Inflammatory macrophage (primary cell): ENCODE data around the gene SPRY2.
"Not testable (repeated sequence)": the region's sequence is repeated elsewhere in the genome, so short reads cannot be mapped to it uniquely, and the experiment has no call there.

Experiments
- DNase-seq, 2 donors: peaks; one replicate each; pipeline ENCODE4 v3.0.0-alpha.2; 2020 to 2022

Gene SPRY2

DNA sequence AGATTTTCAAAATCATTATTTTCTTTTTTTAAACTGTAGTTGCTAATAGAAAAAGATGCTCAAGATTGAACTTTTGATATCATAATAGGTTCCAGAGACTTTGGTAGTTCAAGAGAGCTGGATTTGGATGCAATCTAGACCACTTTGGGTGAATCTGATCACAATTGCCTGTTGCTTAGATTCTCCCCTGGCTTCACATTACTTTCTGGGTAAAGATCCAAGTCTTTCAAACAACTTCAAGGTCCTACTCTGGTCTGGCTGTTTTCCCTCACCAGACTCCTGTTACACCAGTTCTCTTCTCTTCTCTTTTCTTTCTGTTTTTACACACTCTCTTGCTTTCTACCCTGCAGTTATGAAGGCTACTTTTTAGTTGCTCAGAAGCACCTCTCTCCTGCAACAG lies 7.4 kb upstream of the SPRY2 start:
- DNase-seq, result no peak

DNA sequence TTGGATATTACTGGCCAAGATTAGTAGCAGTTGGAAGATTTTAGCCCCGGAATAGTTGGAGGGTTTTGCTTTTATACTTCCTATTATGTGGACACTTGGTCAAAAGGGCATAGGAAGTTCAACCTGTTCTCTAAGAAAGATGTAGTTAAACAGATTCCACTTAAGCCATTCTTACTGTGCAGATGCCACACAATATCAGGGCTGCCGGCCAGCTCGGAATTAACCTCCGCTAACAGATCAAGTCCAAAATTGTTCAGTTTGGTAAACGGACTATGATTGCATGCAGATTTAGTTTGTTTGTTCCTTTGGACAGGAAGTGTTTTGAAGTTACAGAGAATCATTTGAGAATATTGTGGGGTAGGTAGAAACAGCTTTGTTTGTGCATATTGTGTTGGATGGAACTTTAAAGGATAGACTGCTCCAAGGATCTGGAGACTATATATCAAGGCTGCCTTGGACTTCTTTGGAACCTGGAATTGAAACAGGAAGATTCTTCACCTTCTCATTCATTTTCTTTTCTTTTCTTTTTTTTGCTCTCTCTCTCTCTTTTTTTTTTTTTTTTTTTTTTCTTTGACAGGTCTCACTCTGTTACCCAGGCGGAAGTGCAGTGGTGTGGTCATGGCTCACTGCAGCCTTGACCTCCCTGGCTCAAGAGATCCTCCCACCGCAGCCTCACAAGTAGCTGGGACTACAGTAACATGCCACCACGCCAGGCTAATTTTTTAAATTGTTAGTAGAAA lies 5.0 kb upstream of the SPRY2 start:
- DNase-seq, result no peak

DNA sequence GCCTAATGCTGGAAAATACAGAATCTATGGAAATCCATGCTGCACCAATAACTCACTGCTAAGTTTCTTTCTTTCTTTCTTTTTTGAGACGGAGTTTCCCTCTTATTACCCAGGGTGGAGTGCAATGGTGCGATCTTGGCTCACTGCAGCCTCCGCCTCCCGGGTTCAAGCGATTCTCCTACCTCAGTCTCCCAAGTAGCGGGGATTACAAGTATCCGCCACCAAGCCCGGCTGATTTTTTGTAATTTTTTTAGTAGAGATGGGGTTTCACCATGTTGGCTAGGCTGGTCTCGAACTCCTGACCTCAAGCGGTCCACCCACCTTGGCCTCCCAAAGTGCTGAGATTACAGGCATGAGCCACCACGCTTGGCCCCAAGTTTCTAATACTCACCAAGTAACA lies 3.1 kb upstream of the SPRY2 start:
- DNase-seq, result not testable (repeated sequence)

DNA sequence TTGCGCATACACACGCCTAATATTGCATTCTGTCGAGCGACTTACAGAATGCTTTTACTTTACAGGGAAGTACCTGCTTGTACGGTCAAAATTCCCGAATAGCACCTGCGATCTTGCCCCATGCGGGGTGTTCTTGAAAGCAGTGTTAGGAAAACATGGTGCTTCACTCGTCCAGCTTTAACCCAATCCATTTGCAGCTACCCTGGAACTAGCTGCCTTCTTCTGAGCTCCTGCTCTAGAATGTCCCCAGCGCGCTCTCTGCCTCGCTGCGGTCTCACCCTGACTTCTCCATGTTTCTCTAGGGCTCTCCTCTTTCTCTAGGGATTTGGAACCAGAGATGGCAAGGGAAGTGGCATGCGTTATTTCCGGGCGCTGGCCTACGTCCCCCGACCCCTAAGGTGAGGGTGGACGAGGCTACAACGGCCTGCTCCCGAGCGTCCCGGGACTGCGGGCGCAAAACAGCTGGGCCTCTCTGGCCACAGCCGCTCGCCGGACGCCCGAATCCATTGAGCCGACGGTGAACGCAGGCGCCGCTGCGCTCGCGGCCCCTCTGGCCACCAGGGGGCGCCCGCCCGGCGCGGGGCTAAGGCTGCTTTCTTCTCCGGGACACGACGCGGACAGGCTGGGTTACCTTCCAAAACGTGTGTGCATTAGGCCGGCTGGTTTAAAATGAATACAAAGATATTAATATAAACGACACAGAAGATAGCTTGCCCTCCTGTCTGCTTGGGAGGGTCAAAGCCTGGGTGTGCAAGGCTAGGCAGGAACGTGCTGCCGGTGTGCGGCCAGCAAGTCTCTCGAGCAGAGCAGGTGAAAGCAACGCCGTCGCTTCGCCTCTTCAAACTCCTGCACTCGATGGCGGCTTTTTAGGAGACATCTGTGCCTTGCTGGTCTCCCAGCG lies 1.8 kb upstream of the SPRY2 start:
- DNase-seq, result peak; percentile 77 to 81

DNA sequence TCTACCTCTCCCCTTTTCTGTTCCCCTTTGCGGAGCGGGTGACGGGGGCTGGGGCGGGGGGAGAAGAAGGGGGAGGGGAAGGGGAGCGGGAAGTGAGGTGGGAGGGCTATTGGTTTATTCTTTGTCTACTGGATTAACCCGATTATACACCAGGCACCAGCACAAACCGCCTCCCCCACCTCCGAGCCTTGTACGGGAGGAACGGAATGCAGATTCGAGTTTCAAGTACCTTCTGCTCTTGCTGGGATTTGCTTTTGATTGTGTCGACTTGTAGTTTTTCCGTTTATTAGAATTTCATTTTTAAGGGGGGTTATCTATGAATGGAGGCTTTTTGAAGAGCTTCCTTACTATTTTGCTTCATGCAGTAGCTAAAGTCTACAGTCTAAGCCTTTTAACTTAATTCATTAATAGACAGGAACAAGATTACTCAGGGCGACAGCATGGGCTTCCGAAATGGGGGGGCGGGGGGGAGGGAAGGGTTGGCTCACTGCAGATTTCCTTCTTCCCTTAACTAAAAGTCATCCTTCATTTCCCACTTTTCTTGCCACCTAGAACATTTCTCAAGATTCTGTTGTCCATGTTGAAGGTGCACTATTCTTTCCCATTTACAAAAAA lies 937 bp upstream of the SPRY2 start:
- DNase-seq, result peak in 1 of 2 donors; percentile 48

DNA sequence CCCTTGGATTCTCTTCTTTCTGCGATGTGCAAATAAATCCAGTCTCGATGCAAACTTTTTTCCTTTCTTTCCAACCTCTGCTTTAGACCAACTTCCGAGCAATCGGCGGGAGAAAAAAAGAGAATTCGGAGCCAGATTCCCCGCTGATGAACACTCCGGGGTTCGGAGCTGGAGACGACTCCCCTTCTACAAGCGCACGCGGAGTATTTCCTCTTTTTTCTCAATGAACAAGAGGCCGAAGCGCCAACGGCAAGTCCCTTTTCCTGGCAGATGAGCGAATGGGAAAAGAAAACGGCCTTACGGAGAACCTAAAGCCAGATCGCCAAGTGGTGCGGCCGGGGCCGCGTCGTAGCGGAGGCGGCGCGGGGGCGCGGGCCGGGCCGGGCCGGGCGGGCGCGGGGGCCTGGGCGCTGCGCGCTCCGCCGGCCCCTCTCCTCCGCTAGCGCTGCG lies 250 bp downstream of the SPRY2 start:
- peak; percentile 87 to 91 for DNase-seq

DNA sequence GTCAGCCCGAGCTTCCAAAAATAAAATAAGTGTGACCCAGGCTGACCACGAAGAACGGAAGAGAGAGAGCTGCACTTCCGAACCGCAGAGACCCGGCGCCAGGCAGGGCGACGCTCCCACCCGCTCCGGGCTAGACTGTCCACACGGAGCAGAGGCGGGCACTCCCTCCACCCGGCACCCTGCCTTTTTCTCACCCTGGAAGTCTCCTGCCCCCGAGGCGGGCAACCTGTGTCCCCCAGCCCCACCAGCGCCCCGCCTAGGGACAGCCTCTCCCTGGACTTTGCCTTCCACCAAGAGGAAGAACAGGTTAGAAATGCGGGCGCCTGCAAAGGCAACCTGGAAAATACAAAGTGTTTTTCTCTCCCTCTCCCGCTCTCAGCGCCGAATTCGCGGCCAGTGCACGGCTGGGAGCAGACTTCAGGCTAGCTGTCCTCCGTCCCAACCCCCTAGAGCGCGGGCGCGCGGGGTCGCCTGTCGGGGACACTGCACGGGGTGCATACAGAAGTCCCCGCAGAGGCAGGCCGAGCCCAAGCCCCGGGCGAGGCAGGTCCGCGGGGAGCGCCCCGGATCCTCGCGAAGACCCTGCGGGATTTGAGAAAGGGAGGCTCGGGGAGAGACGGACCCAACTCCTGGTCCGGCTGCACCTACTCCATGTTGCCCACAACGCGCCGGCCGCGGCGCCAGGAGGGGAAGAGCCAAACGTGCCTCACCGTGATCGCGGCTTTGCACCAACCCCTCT lies 845 bp downstream of the SPRY2 start:
- peak; percentile 30 to 51 for DNase-seq

DNA sequence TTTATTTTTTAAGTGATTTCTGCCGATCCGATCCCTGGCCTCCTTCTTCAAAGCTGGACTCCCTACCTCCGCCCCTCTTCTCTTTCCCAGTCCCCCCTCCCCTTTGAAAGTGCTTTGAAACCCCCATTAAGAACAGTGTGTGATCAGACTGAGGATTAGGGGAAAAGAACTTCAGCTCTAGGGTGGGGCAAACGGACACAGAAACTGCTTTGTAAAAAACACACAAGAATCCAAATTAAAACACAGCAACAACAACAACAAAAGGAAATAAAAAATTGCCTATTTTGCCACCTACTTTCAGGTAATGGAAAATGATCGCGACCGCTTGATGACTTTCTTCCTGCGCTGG lies 1.4 kb downstream of the SPRY2 start:
- DNase-seq, result no peak

DNA sequence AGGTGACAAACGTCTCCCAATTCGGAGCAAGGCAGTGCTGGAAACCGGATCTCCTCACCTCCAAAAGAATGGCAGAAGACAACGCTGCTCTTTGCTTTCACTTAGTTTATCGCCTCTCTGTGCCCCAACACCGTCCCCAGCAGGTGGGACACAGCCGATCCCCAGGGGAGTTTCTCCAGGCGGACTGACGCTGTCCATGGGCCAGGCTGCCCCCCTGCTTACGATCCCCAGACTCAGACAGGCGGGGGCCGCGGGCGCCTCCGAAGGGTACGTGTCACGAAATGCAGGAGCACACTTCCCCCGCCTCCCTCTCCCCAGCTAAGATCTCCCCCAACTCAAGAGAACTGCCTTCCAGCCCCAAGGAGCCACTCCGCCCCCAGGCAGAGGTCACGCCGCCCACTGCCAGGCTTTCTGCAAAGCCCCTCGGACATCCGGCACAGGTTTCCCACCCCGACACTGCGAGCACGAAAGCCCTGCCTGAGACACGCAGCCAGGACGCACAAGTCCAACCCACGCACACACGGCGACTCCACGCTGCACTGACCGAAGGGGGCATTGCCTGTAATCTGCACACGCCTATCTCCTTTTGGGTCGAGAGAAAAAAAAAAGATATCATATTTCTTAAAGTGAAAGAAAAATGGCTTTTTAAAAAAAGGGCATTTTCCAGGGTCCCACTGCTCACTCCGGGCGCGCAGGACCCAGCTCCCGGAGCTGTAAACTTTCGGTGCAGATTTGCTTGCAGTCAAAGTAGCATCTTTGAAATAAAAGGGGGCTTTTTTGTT lies 2.0 kb downstream of the SPRY2 start:
- DNase-seq, result peak; percentile 82 to 94

DNA sequence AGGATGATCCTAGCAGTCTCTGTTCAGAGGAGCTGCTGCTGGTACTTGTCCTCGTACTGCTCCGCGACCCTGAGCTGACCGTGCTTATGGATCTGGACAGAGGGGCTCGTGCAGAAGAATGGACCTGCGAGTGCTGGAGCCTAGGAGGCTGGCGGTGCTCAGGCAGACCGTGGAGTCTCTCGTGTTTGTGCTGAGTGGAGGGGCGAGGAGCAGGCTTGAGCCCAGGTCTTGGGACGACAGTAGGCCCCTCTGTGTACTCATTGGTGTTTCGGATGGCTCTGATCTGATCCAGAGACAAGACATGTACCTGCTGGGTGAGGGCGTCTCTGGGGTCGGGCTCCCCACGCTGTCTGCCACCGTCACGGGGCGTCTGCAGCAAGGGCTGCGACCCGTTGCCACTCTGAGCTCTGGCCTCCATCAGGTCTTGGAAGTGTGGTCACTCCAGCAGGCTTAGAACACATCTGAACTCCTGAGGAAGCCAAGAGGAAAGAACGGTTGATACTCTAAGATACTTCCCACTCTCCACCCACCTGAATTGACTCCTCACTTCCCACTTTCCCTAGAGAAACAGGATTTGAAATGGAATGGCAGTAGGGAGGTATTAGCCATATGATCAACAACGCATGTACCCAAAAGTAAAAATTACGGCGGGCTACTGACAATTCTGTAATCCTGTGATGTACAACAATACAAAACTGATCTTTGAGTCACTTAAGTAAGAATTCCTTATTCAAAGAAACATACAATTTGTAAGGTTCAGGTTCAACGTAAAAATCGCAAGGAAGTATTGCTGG lies 3.4 kb downstream of the SPRY2 start:
- peak; percentile 36 to 57 for DNase-seq

DNA sequence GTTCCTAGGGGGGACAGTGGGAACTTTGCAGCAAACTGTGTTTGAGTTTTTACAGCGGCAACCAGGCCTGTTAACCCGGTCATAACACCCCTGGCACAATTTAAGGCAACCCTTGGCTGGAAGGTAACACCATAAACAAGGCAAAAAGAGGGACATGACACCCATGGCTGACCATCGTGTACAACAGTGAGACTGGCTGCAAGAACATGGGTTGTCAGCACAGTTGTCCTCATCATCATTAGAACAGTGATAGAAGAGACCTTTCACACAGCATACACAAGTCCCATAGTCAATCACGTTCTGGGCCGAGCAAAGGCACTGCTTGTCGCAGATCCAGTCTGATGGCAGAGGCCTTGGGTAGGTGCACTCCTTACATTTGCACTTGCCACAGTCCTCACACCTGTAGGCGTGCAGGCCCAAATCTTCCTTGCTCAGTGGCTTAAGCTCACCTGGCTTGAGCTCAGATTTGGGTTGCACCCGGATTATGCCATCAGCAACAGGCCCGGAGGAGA lies 4.1 kb downstream of the SPRY2 start:
- no peak for DNase-seq

DNA sequence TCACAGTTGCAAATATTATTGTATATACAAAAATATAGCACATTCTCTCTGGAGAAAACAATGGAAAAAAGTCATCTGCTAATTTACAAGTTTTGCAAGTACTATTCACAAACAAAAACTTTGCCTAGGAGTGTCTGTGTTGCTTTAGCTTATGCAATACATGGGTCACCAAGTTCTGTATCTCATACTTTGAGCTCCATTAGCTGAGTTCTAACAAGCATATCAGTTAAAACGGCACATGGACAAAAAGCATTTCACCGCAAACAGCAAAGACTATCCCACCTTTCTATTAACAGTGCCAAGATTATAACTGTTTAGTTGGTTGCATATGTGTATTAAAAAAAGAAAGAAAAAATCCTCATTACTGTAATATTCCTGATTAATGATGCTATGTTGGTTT lies 4.6 kb downstream of the SPRY2 start:
- peak in 1 of 2 donors; percentile 34 for DNase-seq

DNA sequence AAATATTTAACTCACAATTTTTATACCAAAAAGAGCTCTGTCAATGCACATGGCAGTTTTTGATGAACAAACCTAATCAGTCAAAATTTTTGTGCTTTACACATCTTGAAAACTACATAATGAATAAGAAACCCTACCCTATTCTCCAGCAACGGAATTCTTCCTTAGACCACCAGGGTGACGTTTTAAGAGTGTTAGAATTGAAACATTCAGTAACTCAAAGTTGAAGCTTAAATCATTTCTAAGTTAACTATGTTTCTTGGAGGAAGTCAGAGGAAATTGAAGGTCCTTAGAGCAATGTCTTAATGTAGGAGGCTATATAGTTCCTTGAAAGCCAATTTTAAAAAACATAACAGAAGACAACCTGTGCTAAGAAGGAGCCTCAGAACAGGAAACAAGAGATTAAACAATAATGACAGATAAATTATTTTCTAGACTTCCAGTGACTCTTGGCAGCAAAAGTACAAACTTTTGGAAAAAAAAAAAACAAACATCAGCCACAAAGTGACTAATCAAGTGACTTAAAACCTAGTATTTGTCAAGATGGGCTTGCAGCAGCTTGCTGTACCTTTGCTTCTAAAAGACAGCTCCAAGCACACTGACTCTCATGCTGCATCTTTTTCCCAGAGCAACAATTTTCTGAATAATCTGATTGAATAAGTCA lies 6.2 kb downstream of the SPRY2 start:
- DNase-seq, result peak in 1 of 2 donors; percentile 18

DNA sequence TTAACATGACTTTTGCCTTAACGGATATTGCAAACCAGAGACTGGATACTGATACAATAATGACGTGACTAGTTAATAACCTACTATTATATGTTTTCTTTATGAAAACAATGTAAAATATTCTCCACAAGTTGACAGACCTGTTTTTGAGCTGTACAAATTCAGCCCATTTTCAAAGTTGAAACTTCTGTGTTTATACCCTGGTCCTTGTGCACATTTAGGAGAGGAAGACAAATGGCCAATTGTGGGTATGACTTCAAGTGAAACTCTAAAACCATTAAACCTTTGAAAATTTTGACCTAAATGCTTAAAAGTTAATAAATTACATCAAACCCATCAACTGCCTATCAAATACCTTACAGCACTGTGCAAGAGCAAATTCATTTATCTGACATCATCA lies 8.9 kb downstream of the SPRY2 start:
- no peak for DNase-seq

DNA sequence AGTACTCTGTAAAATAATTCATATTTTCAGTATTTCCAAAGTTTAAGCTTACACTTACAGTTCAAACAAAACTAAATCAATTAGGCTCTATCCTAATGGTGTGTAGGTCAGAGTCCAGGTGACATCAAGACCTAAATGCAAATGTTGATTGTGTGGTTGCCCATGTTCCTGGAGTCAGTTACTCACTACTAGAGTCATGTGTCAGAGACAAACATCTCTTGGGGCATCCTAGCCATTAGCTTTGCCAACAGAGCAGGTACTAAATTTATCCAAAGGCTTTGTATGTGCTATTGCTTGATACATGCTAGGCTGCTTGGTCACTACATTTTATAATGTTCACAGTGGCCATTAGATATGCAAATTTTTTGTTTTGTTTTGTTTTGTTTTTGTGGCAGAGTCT lies 11.7 kb downstream of the SPRY2 start:
- peak in 1 of 2 donors; percentile 2 for DNase-seq

DNA sequence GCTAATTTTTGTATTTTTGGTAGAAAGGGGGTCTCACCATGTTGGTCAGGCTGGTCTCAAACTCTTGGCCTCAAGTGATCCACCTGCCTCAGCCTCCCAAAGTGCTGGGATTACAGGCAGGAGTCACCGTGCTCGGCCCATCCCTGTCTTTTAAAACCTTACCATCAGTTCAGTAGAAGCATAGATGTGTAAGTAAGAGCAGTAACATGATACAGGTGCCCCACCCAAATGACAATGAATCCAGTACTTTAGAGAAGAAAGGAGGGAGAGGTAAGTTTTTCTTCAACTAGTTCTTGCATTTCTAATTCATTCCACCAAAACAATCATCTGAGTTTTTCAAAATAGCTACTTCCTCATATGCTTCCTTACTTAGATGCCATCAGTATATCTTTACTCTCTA lies 21.9 kb downstream of the SPRY2 start:
- DNase-seq, result no peak

DNA sequence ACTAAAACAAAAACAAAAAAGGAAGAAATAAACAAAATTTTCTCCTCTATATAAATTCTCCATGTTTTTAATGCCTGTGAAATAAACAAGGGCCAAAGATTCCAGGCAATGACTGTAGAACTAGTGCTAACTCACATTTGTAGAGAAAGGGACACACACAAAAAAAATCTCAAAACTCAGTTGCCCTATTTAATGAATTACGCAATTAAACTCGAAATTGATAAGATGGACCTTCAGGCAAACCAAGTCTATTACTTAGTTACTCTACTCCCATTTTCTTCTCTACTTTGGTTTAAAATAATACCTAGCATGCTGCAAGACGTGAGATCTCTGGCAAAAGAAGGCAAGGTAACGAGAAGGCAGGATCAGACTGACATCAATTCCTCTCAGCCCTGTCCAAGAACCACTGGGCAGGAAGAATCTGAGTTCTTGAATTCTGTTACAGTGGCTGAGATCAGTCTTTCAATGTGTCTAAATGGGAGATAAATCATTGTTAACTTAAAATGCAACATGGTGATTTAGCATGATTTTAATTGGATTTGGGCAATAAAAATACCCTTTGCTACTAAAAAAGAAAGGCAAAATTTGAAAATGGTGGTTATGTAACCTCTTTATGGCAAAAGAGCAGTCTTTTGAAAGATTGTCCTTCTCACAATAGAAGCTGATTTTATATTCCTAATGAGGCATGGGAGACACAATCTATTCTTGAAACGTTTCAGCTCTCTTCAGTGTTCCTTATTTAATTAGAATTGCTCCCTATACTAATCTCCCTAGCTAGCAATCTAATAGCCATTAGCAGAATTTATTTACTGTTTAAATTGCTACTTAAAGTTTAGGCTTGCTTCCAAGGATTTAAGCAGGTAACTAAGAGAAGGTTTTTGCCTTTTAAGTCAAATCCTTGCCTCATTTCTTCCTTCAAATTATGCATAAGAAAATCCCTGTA lies 25.9 kb downstream of the SPRY2 start:
- no peak for DNase-seq

DNA sequence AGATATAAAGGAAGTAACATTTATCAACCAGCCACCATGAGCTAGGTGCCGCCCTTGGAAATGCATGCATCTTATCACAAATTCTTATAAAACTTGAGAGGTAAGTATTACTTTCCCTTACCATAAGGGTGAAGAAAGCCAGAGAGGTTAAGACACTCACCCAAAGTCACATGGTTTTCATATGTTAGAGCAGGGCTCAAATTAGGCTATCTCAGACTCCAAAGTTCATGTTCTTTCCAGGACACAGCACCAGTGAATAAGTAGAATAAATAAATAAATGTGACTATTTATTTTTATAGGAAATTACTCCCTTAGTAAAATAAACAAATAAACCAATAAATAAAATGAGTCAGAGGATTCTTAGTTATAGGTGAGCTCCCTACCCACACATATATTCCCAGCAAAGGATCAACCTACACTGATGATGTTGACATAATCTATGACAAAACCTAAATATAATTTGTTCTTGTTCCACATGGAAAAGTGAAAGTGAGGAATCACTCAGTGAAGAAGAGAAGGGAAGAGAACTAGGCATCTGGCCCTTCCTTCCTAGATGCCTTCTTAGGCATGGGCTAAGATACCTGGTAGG lies 27.2 kb downstream of the SPRY2 start:
- no peak for DNase-seq

DNA sequence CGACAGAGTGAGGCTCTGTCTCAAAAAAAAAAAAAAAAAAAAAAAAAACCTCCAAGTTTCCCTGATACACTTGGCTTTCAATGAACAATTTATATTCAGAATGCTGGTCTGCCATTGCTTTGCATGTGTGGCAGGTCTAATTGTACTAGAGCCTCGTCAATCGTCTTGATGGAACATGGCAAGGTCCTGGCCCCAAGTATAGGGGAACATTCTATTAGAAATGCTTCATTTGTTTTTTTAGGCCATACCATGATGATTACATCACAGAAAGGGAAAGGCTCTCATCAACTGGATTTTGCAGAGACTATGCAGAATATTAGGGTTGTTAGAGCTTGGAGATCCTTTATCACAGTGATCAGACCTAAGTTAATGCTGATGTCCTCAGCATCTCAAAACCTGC lies 28.0 kb downstream of the SPRY2 start:
- DNase-seq, result no peak
